Thymus (tissue), 11 donors: ENCODE results near the gene MCF2L. TPM values are rescaled to one million over a fixed set of nuclear protein-coding genes. Genes with fewer than 3 reads are reported as not detected.
A peak's percentile ranks its signal among the peaks of the same experiment; 100 is the strongest.

ENCODE experiments used
- DNase-seq, 9 donors: peaks; one replicate each; pipeline ENCODE4 v3.0.0-alpha.2; 2013; ENCODE audit warnings: low spot score in 9 of 9, low read depth in 6 of 9, missing footprints in 1 of 9
- H3K27ac ChIP-seq, 2 donors: one replicate each; pipeline ENCODE4 v1.5.1; 2013; ENCODE audit warnings: control low read depth in 1 of 2, low read depth in 1 of 2, low read length in 1 of 2, mild to moderate bottlenecking in 1 of 2, moderate library complexity in 1 of 2
- H3K27me3 ChIP-seq, 2 donors: one replicate each; pipeline ENCODE4 v1.5.1; 2013; ENCODE audit warnings: low read length in 1 of 2; ENCODE audit not compliant: control insufficient read depth in 2 of 2, insufficient read depth in 1 of 2
- H3K36me3 ChIP-seq, 2 donors: one replicate each; pipeline ENCODE4 v1.5.1; 2013; ENCODE audit warnings: low read length in 1 of 2, mild to moderate bottlenecking in 1 of 2, moderate library complexity in 1 of 2; ENCODE audit not compliant: control insufficient read depth in 2 of 2, insufficient read depth in 2 of 2
- H3K4me1 ChIP-seq, 2 donors: one replicate each; pipeline ENCODE4 v1.5.1; 2013; ENCODE audit warnings: low read length in 2 of 2; ENCODE audit not compliant: control insufficient read depth in 2 of 2, insufficient read depth in 2 of 2
- H3K4me3 ChIP-seq, 2 donors: one replicate each; pipeline ENCODE4 v1.5.1; 2013; ENCODE audit warnings: low read length in 2 of 2, control low read depth in 1 of 2, mild to moderate bottlenecking in 1 of 2
- H3K9me3 ChIP-seq, 2 donors: one replicate each; pipeline ENCODE4 v1.5.1; 2013; ENCODE audit warnings: low read length in 1 of 2, mild to moderate bottlenecking in 1 of 2; ENCODE audit not compliant: control insufficient read depth in 2 of 2, insufficient read depth in 1 of 2
- WGBS: extraction: QIAGEN DNeasy Blood & Tissue Kit; methylation state at CpG from one replicate; pipeline ENCODE4 v1.1.7; 2013; 5-methylcytosine and 5-hydroxymethylcytosine counted together
- polyA plus RNA-seq: library from polyadenylated mRNA; stranded (reverse); fragments of 200-250 nt; gene quantifications from one replicate; pipeline ENCODE4 v1.2.3, GENCODE V29; 2013
- total RNA-seq: library from RNA; stranded (reverse); fragments of 120-200 nt; gene quantifications from one replicate; pipeline ENCODE4 v1.2.4, GENCODE V29; 2013
- donor health status: healthy.

The MCF2L gene
- total and polyA plus RNA-seq, 2 donors, result 13.0 to 28.6 TPM

DNA sequence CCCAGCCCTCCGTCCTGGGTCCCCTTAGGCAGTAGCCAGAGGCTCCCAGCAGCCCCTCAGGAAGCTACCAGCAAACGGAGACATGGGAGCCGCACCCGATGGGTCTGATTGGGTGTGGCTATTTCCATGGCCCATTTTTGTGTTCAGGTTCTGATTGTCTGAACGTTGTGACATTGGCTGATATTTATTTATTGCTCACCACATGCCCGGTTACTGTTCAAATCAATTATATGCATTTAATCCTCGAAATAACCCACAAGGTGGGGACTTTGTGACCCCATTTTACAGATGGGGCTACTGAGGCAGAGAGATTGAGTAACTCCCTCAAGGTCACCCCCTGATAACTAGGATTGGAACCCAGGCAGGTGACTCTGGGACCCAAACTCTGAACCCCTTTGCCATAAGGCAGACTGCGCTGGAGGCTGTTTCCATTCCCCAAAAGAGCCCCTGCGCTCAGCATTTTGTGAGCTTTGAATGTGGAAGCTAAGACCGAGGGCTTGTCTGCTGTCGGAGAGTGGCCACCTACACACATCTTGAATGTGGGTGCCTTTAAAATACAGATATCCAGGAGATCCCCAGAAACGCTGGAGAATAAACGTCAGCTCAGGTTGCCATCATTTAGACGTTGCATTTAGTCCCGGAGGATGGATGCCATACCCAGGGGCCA, 13.6 kb upstream of the MCF2L start:
- no peaks in the 10 kb centered on the region for H3K9me3 ChIP-seq
- no peak for DNase-seq
- H3K27ac ChIP-seq, result no peak overlapping the region
- 91% methylated on average over 15 of the region's 15 CpGs for WGBS
- peaks cover 0 to 20% of the 10 kb centered on the region in 2 donors for H3K27me3 ChIP-seq
- no peaks in the 10 kb centered on the region for H3K36me3 ChIP-seq
- no peaks in the 10 kb centered on the region for H3K4me1 ChIP-seq
- no peak overlapping the region for H3K4me3 ChIP-seq

DNA sequence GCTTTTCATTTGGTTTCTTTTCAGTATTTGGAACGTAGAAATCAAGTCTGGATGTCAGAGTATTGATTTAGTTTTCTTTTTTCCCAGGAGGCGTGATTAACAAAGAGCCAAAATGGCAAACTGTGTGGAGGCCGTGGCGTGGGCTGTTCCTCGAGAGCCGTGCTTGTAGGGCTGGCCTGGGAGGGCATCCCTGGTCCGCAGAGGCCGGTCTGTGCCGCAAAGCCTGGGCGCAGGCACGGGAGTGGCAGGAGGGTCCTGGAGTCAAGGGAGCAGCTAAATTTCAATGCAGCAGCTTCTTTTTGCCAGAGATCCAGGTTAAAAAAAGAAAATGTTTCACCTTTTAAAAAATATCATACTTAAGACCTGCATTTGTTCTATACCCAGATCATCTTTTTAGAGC, 13.1 kb upstream of the MCF2L start:
- Histone ChIP-seq H3K4me3 (no peak overlapping the region), H3K4me1 (no peaks in the 10 kb centered on the region), H3K36me3 (no peaks in the 10 kb centered on the region), H3K27me3 (peaks cover 0 to 20% of the 10 kb centered on the region in 2 donors), H3K27ac (no peak overlapping the region), H3K9me3 (no peaks in the 10 kb centered on the region)
- DNase-seq, result no peak
- 95% methylated on average over 11 of the region's 11 CpGs for WGBS

DNA sequence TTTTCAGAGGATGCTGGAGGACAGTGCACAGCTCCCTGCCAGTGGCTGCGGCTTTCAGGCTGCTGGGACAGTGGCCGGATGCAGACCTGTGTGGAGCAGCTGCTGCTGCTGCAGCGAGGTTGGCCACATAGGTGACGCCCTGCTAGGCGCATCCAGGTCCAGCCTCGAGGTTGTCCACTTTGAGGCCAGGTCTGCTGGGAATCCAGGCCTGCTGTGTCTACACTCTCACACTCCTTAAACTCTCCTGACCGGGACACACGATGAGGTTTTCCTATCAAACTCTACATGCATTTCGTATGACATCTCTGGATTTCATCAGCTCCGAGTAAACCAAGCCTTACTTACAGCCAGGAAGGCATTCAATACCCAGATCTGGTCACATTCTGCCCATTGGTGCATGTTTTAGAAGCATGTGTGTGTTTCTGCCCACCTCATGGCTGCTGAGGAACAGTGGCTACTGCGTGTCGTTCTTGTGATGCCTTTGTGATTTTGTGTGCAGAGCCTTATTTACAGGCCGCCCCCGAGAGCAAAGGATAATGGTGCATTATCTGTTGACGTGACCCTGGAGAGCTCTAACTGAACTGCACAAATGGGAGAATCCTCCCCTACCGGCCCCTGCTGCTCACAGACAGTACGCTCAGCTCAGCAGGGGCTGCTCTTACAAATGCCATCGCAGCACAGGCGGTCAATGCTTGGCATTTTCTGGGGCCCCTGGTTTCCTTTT, 12.3 kb upstream of the MCF2L start:
- Histone ChIP-seq H3K4me1 (no peaks in the 10 kb centered on the region), H3K9me3 (no peaks in the 10 kb centered on the region), H3K27me3 (peaks cover 0 to 20% of the 10 kb centered on the region in 2 donors), H3K36me3 (no peaks in the 10 kb centered on the region), H3K27ac (no peak overlapping the region), H3K4me3 (no peak overlapping the region)
- no peak for DNase-seq
- 96% methylated on average over 19 of the region's 19 CpGs for WGBS

DNA sequence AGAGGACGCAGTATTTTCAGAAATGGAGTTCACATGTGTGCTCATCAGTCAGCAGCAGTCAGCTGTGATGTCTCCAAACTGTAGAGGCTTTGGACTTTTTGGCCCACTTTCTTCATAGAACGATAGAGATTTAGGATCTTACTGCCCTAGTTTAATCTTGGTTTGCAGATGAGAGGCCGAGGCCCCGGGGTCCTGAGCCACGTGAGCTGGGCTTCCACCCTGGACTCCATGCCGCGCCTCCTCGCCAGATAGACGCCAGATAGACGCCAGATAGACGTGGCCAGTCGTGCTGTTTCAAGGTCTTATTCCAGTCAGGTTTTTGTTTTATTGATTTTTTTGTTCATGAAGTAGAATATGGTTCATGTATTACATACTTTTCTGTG, 11.7 kb upstream of the MCF2L start:
- Histone ChIP-seq H3K4me1 (no peaks in the 10 kb centered on the region), H3K9me3 (no peaks in the 10 kb centered on the region), H3K27me3 (peaks cover 0 to 18% of the 10 kb centered on the region in 2 donors), H3K36me3 (no peaks in the 10 kb centered on the region), H3K27ac (no peak overlapping the region), H3K4me3 (no peak overlapping the region)
- WGBS, result 95% methylated on average over 12 of the region's 12 CpGs
- no peak for DNase-seq

DNA sequence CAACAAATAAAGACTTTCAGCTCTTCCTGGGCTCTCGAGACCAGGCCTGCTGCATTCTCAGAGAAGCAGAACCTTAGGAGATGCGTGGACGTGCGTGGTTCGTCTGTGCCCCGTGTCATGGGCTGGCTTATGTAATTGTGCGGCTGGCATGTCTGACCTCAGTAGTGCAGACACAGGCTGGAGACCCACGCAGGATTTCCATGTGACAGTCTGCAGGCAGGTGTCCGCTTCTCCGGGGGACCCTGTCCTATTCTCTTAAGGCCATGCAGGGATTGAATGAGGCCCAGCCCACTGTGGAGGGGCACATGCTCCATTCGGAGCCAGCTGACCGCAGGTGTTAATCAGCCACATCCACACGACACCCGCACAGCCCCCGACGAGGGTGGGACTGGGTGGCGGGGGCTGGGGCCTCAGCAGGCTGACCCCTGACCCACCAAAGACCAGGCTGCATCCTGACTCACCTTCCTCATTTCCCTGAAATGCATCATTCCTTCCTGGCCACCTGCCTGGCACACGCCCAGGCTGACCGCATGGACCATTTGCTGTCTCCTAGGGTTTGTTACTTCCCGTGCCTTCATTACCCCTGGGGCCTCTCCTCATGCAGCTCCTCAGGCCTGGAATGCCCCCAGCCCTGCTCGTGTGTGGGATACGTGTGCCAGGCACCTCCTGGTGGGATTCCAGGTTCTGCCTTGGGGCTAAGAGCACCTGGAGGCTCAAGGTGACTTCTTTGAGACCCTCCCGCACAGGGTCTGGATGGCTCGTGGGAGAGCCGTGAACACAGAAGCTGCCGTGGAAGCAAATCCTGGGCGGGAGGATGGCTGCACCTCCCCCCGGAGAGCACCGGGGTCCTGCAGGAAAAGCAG, 10.7 kb upstream of the MCF2L start:
- no peaks in the 10 kb centered on the region for H3K36me3 ChIP-seq

GRCh38 chr13:112959206-112959605, 9.8 kb upstream of the MCF2L start:
- DNase-seq, result no peak
- WGBS, result 87% methylated on average over 11 of the region's 11 CpGs

More for the DNA sequence above, 10.7 kb upstream of the MCF2L start:
- 93% methylated on average over 29 of the region's 29 CpGs for WGBS
- no peak for DNase-seq
- Histone ChIP-seq H3K27ac (peak overlapping the region in 1 of 2 donors; percentile 18), H3K9me3 (no peaks in the 10 kb centered on the region), H3K27me3 (peaks cover 0 to 14% of the 10 kb centered on the region in 2 donors), H3K4me3 (no peak overlapping the region), H3K4me1 (no peaks in the 10 kb centered on the region)

DNA sequence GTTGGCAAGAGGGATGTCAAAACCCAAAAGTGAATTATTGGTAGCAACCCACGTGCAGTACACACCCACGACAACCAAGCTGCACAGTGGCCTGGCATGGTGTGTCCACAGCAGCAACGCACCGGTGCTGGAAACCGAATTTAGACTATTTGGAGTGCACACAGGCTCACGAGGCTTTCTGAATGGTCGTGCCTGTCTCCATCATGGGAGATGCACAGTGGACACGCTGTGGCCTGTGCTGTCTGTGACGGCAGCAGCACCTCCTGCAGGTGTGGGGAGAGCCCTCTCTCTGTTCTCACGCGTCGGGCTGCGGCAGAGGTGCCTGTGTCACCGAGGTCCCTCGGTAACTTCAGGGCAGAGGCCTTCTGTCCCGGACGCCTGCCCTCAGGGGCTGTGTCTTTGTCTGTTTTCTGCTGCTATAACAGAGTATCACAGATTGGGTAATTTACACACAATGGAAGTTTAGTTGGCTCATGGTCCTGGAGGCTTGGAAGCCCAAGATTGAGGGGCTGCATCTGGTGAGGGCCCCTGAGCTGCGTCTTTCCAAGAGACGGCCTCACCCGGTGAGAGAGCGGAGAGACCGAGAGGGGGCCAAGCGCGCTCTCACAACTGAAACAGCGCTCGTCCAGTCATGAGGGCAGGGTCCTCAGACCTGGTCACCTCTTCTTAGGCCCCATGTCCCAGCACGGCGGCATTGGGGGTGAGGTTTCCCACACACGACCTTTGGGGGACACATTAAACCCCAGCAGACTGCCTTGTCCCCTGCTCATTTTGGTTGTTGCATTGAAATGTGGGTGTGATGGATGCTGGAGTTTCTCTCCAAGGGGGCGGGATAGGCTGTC, 9.1 kb upstream of the MCF2L start:
- no peak overlapping the region for H3K4me3 ChIP-seq
- H3K9me3 ChIP-seq, result no peaks in the 10 kb centered on the region
- no peaks in the 10 kb centered on the region for H3K36me3 ChIP-seq
- H3K27me3 ChIP-seq, result peaks cover 0 to 8% of the 10 kb centered on the region in 2 donors
- no peak overlapping the region for H3K27ac ChIP-seq
- 96% methylated on average over 30 of the region's 30 CpGs for WGBS
- no peaks in the 10 kb centered on the region for H3K4me1 ChIP-seq
- DNase-seq, result no peak

More at GRCh38 chr13:112959206-112959605, 9.8 kb upstream of the MCF2L start:
- no peak overlapping the region for H3K4me3 ChIP-seq
- H3K27me3 ChIP-seq, result peaks cover 0 to 10% of the 10 kb centered on the region in 2 donors
- H3K27ac ChIP-seq, result no peak overlapping the region
- no peaks in the 10 kb centered on the region for H3K4me1 ChIP-seq
- H3K9me3 ChIP-seq, result no peaks in the 10 kb centered on the region
- no peaks in the 10 kb centered on the region for H3K36me3 ChIP-seq

- Histone ChIP-seq H3K4me1 (no peaks in the 10 kb centered on the region), H3K4me3 (no peak overlapping the region), H3K27me3 (peaks cover 0 to 8% of the 10 kb centered on the region in 2 donors), H3K36me3 (no peaks in the 10 kb centered on the region), H3K27ac (no peak overlapping the region), H3K9me3 (no peaks in the 10 kb centered on the region)
- DNase-seq, result no peak
- 89% methylated on average over 7 of the region's 7 CpGs for WGBS
Measured at GRCh38 chr13:112960706-112961105, 8.3 kb upstream of the MCF2L start.
